Fibroblast of upper back skin (primary cell): ENCODE results near the gene GFRA1.

Experiments used
- DNase-seq: peaks from one replicate; pipeline ENCODE4 v3.0.0-alpha.2; 2013

Gene GFRA1

GRCh38 chr10:116240157-116240950 is 32.7 kb downstream of the GFRA1 start:
- DNase-seq = no peak

DNA sequence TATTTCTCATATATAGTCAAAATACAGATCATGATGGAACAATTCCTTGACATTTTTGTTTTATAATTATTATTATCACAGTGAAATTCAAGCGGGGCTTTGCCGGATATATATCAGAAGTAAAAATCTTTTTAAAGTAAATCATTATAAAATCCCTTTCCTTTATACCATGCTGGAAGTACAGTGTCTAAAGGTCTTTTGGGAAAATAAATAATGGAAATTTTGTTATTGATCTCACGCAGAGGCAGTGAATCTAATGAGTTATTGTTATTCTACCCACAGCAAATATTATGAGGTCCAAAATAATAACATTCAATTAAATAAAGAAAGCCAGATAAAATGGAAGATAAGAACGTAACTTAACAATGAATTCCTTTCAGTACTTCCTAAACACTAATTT is 33.8 kb downstream of the GFRA1 start:
- DNase-seq = no peak

GRCh38 chr10:116237970-116238369 is 35.0 kb downstream of the GFRA1 start:
- DNase-seq = no peak

DNA sequence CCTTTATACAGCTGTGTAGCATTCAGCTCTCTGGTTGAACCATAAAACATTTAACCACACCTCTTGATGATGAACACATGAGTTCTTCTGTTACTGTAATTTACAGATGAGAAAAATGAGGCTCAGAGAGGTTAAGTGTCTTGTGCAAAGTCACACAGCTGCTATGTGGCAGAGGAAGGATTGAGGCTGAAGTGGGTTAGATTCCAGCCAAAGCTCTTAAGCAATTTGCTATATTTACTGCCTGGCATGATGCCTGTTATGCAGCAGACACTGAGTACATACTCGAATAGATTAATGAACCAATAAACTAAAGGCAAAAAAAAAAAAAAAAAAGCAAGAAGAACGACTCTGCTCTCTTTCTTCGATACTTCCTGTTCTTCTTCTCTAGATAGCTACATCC is 35.7 kb downstream of the GFRA1 start:
- DNase-seq = peak; percentile 14

DNA sequence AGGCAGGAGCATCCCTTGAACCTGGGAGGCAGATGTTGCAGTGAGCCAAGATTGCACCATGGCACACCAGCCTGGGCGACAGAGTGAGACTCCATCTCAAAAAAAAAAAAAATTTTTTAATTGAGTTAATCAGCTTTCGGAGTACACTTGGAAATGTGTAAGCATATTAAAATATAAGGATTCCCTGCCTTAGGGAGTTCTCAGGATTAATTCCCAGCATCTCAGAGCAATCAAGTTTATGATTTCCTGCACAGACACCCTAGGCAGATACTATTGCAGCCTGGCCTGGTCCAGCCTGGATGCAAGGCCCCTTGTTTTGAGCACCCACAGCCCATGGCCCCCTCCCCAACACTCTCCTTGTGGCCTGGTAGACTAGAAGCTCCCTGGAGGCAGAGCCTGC is 39.8 kb downstream of the GFRA1 start:
- no peak for DNase-seq

DNA sequence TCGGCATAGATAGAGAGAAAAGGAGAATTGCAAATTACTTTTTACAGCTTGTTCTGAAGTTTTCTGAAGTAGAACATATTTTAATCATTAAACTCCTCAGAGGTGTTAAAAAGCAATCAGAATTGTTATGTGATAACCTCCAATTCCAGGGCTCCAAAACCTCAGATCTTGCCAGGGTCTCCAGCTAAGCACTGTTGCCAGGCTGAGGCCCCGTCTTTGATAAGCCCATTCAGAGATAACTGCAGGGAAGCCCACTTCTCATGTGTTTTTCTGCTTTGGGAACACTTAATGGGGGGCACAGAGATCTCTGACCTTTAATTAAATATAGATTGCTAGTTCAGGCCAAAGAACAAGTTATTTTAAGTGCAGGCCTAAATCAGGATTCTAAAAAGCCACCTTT is 40.4 kb downstream of the GFRA1 start:
- DNase-seq = no peak

GRCh38 chr10:116226766-116227165 is 46.2 kb downstream of the GFRA1 start:
- no peak for DNase-seq

DNA sequence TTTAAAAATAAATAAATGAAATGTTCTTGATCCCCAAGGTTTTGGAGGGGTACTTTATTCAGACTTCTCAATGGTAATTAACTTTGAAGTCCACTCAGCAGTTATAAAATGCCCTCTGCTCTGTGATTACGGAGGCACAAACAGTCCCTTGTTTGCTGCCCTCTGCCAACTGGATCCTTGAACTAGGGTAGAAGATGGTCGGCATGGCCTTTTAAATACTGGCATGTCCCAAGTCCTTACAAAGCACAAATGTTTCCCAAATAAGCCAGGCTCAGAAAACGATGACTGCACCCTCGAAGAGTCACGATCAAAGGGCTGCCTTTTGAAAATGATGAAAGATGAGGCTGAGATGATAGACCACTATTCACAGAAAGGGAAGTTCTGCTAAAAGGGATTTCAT is 47.0 kb downstream of the GFRA1 start:
- DNase-seq = no peak

DNA sequence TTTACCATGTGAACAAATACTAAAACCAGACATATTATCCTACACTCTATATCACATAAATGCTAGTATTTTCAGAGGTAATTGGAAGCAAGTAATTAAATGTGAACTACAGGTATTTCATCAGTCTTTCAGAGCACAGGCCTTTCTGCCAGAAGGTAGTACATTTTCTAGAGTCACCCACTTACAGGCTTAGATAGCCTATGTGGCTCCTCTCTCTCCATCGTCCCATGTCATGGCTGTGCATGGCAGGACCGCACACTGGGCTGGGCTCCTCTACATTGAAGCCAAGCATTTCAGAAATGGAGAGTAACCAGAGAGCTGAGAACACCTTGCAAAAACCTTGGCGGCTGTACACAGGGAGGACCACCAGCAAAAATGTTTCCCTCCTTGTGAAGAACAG is 49.7 kb downstream of the GFRA1 start:
- DNase-seq = no peak

GRCh38 chr10:116221053-116221452 is 52.0 kb downstream of the GFRA1 start:
- DNase-seq = no peak

GRCh38 chr10:116216676-116217075 is 56.3 kb downstream of the GFRA1 start:
- no peak for DNase-seq

DNA sequence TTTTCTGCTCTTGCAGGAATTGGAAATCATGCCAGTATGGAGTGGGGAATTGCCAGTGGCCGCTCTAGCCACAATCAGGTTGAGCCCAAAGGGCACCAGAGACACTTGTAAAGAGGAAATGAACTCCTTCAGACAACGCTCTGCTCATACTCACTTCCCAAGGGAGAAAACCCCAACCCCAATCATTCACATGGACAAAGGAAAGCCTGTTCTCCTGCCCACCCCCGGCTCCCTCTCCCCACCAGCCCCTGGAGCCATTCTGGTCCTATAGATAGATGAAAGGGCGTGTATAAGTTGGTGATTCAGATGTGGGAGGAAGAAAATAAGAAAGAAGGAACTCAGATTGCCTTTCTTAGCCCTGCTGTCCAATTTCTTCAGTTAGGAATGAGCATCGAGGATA is 57.4 kb downstream of the GFRA1 start:
- DNase-seq = no peak

- DNase-seq = peak; percentile 85
These were observed 61.3 kb downstream of the GFRA1 start for GRCh38 chr10:116211682-116212081.

- peak; percentile 46 for DNase-seq
These were observed 62.2 kb downstream of the GFRA1 start for GRCh38 chr10:116210588-116211346.

- DNase-seq = no peak
These were observed 63.2 kb downstream of the GFRA1 start for GRCh38 chr10:116209781-116210180.

DNA sequence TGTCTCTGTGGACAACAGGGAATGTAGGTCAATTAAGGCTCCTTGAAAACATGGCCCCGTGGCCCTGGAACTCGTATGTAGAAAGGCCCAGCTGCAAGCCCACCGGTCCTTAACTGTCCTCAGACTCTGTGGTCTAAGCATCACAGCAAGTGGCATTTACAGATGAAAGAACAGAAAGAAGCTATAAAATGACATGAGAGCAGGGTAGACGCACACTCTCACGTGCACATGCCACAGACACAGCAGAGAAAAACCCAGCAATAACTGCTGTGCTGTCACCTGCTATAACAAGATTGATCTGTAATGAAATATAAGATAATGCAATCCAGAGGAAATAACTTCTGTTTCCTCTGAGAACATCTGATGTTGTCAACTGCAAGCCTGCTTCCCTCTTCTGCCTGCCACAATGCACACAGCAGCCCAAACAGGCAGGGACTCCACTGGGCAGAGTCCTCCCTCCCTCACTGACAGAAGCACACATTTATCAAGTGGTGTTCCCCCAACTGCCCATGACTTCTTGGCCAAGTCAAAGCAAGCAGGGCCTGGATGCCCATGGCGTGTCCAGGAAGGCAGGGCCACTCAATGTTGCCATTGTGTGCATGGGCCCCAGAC is 63.9 kb downstream of the GFRA1 start:
- no peak for DNase-seq

DNA sequence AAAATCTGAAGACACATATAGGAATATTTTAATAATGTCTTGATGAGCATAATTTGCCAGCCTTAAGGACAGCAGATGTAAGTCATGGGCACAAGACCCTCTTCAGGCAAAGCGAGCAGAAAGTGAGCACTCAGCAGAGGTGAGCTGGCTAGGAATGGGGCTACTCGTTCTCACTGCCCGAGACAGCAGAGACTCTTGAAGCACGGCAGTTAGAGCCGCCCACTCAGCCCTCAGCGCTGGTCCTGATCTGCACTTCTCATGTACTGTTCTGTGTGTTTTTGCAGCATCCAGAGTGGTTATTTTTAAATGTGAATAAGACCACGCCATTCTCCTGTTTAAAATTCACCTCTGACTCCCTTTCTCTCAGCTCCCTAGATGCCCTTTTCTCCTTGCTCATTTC is 65.3 kb downstream of the GFRA1 start:
- no peak for DNase-seq

DNA sequence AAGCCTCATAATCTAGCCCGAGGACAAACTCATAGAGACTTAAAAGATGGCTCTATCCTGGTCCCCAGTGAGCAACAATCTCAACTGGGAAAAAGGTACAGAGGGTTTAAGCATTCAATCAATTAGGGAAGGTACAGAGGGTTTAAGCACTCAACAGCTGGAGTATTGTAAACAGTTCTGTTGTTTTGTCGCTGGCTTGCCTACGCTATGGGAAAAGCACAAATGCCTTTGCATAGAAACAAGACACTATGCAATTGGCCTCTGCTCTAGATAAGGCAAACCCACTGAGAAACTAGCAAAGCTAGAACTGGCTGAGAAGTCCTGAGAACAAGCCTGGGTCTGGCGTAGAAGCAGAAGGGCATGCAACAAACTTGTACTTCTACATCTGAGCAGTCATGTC is 69.3 kb downstream of the GFRA1 start:
- no peak for DNase-seq

GRCh38 chr10:116201670-116202430 is 71.2 kb downstream of the GFRA1 start:
- DNase-seq = no peak

- DNase-seq = peak; percentile 61
These were observed 72.0 kb downstream of the GFRA1 start for GRCh38 chr10:116201011-116201410.

- DNase-seq = no peak
These were observed 74.3 kb downstream of the GFRA1 start for GRCh38 chr10:116198676-116199035.

GRCh38 chr10:116197946-116198675 is 74.9 kb downstream of the GFRA1 start:
- DNase-seq = no peak

- DNase-seq = no peak
These were observed 77.4 kb downstream of the GFRA1 start for GRCh38 chr10:116195583-116195982.
